Measurements from ENCODE around the gene INTS11.

DNA sequence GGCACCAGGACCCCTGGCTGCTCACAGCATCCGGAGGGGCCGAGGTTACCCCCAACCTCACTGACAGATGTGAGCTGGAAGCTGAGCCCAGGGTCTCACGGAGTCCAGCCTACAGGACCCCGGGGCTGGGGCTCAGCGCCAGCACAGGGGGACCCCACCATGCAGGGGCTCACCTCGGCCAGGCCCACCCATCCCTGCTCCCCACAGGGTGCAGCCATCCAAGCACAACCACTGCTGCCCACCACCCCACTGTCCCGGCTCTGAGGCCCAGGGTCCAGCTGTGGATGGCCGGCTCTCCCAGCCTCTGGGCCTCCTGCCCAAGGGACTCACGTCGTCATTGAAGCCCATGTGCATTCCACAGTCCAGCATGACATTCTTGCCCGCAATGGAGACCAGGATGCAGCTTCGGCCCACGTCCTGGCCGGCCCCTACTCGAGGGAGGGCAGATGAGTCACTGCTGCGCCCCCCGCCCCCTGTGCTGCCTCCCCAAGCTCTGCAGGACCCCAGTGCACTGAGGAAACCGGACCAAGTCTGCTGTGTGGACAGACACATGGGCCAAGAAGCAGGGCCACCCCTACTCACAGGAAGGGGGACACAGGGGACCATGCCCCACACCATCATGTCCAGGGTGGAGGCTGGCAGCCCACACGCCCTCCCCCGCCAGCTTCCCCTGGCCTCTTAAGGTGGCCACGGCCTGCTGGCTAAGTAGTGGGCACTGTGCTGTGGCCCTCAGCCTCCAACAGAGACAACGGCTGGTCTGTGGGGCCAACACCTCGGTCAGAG is 3.6 kb downstream of the INTS11 start:
- TF ChIP-seq, protein P1, sequence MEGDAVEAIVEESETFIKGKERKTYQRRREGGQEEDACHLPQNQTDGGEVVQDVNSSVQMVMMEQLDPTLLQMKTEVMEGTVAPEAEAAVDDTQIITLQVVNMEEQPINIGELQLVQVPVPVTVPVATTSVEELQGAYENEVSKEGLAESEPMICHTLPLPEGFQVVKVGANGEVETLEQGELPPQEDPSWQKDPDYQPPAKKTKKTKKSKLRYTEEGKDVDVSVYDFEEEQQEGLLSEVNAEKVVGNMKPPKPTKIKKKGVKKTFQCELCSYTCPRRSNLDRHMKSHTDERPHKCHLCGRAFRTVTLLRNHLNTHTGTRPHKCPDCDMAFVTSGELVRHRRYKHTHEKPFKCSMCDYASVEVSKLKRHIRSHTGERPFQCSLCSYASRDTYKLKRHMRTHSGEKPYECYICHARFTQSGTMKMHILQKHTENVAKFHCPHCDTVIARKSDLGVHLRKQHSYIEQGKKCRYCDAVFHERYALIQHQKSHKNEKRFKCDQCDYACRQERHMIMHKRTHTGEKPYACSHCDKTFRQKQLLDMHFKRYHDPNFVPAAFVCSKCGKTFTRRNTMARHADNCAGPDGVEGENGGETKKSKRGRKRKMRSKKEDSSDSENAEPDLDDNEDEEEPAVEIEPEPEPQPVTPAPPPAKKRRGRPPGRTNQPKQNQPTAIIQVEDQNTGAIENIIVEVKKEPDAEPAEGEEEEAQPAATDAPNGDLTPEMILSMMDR (IDR thresholded peaks at IDR 0.05; ENCODE audit: low read depth, low read length, poor library complexity, severe bottlenecking) = no peak
- no peak for TF ChIP-seq EZH2phosphoT487 (IDR thresholded peaks at IDR 0.05; ENCODE audit: borderline replicate concordance, low read length)
